Vagina (tissue), 2 donors: ENCODE measurements around the gene CHAF1B. TPM values are rescaled to one million over a fixed set of nuclear protein-coding genes. Genes with fewer than 3 reads are reported as not detected.

ENCODE experiments used
- DNase-seq, 2 donors: peaks; one replicate each; pipeline ENCODE4 v3.0.0-alpha.2; 2017; ENCODE audit errors: extremely low spot score in 2 of 2
- H3K27ac ChIP-seq: fragments of 200-600 bp; sonication (generic); one replicate; pipeline ENCODE4 v1.5.1; 2019
- H3K27me3 ChIP-seq: fragments of 200-600 bp; sonication (generic); one replicate; pipeline ENCODE4 v1.5.1; 2019
- H3K36me3 ChIP-seq, 2 donors: fragments of 200-600 bp; sonication (generic); one replicate each; pipeline ENCODE4 v1.5.1; 2017 to 2019
- H3K4me1 ChIP-seq: fragments of 200-600 bp; sonication (generic); one replicate; pipeline ENCODE4 v1.5.1; 2019
- H3K4me3 ChIP-seq, 2 donors: fragments of 200-600 bp; sonication (generic); 1 replicate in 1 of 2; 2 replicates in 1 of 2; pipeline ENCODE4 v1.5.1; 2016 to 2019
- H3K9me3 ChIP-seq: fragments of 200-600 bp; sonication (generic); one replicate; pipeline ENCODE4 v1.5.1; 2019
- POLR2A ChIP-seq, 2 donors: fragments of 450-650 bp; IDR thresholded peaks; one replicate each; pipeline ENCODE4 v1.6.1; 2017; ENCODE audit warnings: antibody characterized with exemption in 2 of 2, mild to moderate bottlenecking in 2 of 2, moderate library complexity in 2 of 2
- POLR2AphosphoS5 ChIP-seq, 2 donors: sonication (generic); formaldehyde crosslinking; IDR thresholded peaks; one replicate each; pipeline ENCODE4 v1.9.0; 2017; ENCODE audit warnings: antibody characterized with exemption in 2 of 2, mild to moderate bottlenecking in 2 of 2, low read depth in 1 of 2; ENCODE audit not compliant: insufficient read depth in 1 of 2
- intact Hi-C: fragments of 100-400 bp; cut with DNase I; formaldehyde crosslinking; loops from one replicate; pipeline ENCODE4 v1.15.1; 2023
- total RNA-seq: library from RNA; depleted of rRNA; stranded (reverse); fragments of >200 nt; gene quantifications from one replicate; pipeline ENCODE4 v1.2.3, GENCODE V29; 2016
- TF ChIP-seq, protein P1 (sequence below), 3 experiments: fragments of 450-650 bp in 2 of 3; fragments of 200-600 bp in 1 of 3; sonication (generic) in 1 of 3; IDR thresholded peaks; one replicate each; pipeline ENCODE4 v1.5.1; 2017 to 2019; ENCODE audit warnings: antibody characterized with exemption in 3 of 3, mild to moderate bottlenecking in 2 of 3, moderate library complexity in 2 of 3

CHAF1B gene
- total RNA-seq, 1 donor from 2014 or later = 1.7 TPM

DNA sequence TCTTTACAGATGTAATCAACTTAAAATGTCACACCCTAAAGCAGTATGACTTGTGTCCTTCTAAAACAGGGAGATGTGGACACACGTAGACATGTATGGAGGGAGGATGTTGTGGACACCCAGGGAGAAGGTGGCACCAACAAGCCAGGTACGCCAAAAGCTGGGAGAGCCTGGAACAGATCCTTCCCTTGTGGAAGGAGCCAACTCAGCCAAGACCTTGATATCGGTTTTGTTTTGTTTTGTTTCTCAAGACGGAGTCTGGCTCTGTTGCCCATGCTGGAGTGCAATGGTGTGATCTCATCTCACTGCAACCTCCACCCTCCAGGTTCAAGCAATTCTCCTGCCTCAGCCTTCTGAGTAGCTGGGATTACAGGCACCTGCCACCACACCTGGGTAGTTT, 45.6 kb downstream of the CHAF1B start:
- no peaks in the 10 kb centered on the region for H3K9me3 ChIP-seq
- no peaks in the 10 kb centered on the region for H3K36me3 ChIP-seq
- peak overlapping the region; percentile 19 to 26 for H3K4me3 ChIP-seq
- H3K27me3 ChIP-seq = no peaks in the 10 kb centered on the region
- H3K27ac ChIP-seq = peak overlapping the region; percentile 70
- intact Hi-C loops = no loop called here
- peaks cover 23% of the 10 kb centered on the region for H3K4me1 ChIP-seq
- TF ChIP-seq, protein P1, sequence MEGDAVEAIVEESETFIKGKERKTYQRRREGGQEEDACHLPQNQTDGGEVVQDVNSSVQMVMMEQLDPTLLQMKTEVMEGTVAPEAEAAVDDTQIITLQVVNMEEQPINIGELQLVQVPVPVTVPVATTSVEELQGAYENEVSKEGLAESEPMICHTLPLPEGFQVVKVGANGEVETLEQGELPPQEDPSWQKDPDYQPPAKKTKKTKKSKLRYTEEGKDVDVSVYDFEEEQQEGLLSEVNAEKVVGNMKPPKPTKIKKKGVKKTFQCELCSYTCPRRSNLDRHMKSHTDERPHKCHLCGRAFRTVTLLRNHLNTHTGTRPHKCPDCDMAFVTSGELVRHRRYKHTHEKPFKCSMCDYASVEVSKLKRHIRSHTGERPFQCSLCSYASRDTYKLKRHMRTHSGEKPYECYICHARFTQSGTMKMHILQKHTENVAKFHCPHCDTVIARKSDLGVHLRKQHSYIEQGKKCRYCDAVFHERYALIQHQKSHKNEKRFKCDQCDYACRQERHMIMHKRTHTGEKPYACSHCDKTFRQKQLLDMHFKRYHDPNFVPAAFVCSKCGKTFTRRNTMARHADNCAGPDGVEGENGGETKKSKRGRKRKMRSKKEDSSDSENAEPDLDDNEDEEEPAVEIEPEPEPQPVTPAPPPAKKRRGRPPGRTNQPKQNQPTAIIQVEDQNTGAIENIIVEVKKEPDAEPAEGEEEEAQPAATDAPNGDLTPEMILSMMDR (IDR thresholded peaks at IDR 0.05) = no peak
- no peak for TF ChIP-seq POLR2A (IDR thresholded peaks at IDR 0.05)
- no peak for DNase-seq

DNA sequence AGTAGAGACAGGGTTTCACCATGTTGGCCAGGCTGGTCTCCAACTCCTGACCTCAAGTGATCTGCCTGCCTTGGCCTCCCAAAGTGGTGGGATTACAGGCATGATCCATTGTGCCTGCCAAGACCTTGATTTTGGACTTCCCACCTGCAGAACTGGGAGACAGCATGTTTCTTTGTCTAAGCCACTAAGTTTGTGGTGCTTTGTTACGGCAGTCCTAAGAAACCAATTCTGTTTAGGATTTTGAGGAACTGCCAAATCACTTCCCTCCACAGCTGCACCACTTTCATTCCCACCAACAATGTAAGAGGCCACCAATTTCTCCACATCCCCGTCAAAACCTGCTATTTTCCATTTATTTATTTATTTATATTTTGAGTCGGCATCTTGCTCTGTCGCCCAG, 46.1 kb downstream of the CHAF1B start:
- H3K4me1 ChIP-seq = peaks cover 23% of the 10 kb centered on the region
- DNase-seq = no peak

DNA sequence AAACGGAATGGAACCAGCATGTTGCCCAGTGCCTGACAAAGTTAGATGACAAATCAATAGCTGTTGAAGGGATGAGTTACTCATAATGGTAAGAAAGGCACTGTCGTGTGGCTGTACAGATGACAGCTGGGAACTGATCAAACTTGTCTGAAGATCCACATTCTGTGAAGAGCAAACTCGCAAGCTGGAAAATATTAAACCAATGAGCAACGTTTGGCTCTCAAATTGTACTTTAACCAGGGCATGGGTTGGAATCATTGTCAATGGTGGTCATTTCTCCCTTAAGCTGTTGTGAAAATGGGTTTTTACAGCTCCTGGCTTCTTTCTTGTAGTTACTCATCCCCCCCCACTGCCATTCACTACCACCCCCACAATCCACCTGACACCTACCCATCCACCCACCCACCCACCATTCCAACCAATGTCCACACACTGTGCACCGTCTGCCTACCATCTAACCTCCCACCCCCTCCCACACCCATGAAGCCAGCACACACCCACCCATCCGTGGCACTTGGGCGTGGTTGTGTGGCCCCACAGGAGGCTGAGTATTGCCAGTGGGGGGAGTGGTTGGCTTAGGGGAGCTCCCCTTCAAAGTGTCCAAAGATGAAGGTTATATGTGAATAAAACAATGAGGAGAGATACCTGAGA, 48.0 kb downstream of the CHAF1B start:
- H3K27ac ChIP-seq = no peak overlapping the region
- no peak overlapping the region for H3K4me3 ChIP-seq
- no peaks in the 10 kb centered on the region for H3K9me3 ChIP-seq
- TF ChIP-seq POLR2AphosphoS5 (IDR thresholded peaks at IDR 0.05; ENCODE audit: insufficient read depth in 1 of 2, low read depth in 1 of 2) = no peak
- no peak for TF ChIP-seq POLR2A (IDR thresholded peaks at IDR 0.05)
- TF ChIP-seq, protein P1 (IDR thresholded peaks at IDR 0.05) = no peak
- no peak for DNase-seq
- H3K27me3 ChIP-seq = no peaks in the 10 kb centered on the region
- no peaks in the 10 kb centered on the region for H3K36me3 ChIP-seq
- peaks cover 23% of the 10 kb centered on the region for H3K4me1 ChIP-seq
- intact Hi-C loops = no loop called here

More for the DNA sequence above, 46.1 kb downstream of the CHAF1B start:
- H3K27me3 ChIP-seq = no peaks in the 10 kb centered on the region
- H3K9me3 ChIP-seq = no peaks in the 10 kb centered on the region
- intact Hi-C loops = no loop called here
- H3K4me3 ChIP-seq = no peak overlapping the region
- H3K36me3 ChIP-seq = no peaks in the 10 kb centered on the region
- H3K27ac ChIP-seq = peak overlapping the region; percentile 70
- TF ChIP-seq POLR2A (IDR thresholded peaks at IDR 0.05) (no peak), POLR2AphosphoS5 (IDR thresholded peaks at IDR 0.05; ENCODE audit: insufficient read depth in 1 of 2, low read depth in 1 of 2) (no peak)
- TF ChIP-seq, protein P1 (IDR thresholded peaks at IDR 0.05) = no peak

DNA sequence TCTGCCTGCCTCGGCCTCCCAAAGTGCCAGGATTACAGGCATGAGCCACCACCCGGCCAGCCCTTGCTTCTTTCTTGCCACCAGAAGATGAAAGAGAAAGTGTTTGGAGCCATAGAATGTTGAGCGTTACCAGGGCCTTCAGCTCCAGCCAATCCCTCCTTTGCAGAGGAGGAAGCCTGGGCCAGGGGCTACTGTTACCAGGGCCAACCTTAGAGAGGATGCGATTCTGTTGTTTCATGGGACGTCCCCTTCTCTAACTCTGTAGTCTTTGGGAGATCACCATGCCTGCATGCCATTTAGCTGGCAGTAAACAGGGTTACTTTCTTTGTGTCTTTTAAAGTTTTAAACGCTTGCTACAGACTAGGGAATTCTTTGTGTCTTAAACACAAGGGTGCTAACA, 49.0 kb downstream of the CHAF1B start:
- no peak overlapping the region for H3K27ac ChIP-seq

More for the DNA sequence above, 49.0 kb downstream of the CHAF1B start:
- TF ChIP-seq, protein P1 (IDR thresholded peaks at IDR 0.05) = no peak
- TF ChIP-seq POLR2AphosphoS5 (IDR thresholded peaks at IDR 0.05; ENCODE audit: insufficient read depth in 1 of 2, low read depth in 1 of 2) (no peak), POLR2A (IDR thresholded peaks at IDR 0.05) (no peak)
- Histone ChIP-seq H3K36me3 (no peaks in the 10 kb centered on the region), H3K27me3 (no peaks in the 10 kb centered on the region), H3K9me3 (no peaks in the 10 kb centered on the region), H3K4me1 (peaks cover 23% of the 10 kb centered on the region), H3K4me3 (no peak overlapping the region)
- no peak for DNase-seq
- intact Hi-C loops = no loop called here
